Suppressor macrophage (primary cell): ENCODE data around the gene KRT10.
"Not testable (repeated sequence)": the region's sequence is repeated elsewhere in the genome, so short reads cannot be mapped to it uniquely, and the experiment has no call there.

Source experiments
- DNase-seq, 4 experiments: peaks; one replicate each; pipeline ENCODE4 v3.0.0-alpha.2; 2020 to 2022
- total RNA-seq, 17 experiments: gene quantifications; one replicate each; lab custom pipeline; 2026; ENCODE audit warnings: mixed read lengths in 6 of 17, inconsistent platforms in 3 of 17; lab: John Stamatoyannopoulos, UW

Gene KRT10
- total RNA-seq = 0.49 to 7.5 (median 4.3) reads per million in 17 experiments

DNA sequence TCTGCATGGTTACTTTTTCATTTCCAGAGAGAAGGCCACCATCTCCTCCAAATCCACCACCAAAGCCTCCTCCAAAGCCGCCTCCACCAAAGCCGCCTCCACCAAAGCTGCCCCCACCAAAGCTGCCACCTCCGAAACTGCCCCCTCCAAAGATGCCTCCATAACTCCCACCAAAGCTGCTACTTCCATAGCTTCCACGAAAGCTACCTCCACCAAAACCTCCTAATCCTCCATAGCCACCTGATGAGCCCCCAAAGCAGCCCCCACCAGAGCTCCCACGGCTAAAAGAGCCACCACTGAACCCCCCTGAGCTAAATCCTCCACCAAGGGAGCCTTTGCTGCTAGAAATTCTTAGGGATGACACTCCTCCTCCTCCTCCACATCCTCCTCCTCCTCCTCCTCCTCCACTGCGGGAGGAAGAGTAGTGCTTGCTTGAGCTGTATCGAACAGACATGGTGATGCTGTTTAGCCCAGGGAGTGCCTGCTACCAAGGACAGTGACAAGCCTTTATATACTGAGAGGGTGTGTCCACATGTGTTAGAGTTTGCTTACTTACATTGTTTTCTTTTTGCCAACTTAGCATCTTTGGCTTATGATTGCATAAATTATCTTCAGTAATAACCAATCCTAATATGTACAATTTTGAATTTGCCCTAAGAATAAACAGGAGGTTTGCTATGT, at the start of gene KRT10:
Gene KRT10 (minus strand): TSS at position 483 of the 681 bp plus-strand sequence. CDS start 29 bp downstream, at position 454.
- no peak for DNase-seq

DNA sequence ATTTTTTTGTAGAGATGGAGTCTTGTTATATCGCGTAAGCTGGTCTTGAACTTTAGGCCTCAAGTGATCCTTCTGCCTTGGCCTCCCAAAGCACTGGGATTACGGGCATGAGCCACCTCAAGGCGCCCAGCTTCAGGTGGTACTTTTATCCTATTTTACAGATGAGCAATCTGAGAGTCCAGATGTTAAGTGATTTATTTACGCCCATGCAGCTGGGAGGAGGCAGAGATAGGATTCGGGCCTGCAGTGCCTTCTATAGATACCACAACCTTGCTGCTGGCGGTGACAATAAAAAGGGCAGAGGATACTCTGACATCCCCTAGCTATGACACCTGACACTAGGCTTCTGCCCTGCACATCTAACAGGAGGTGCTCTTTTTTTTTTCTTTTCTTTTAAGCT, 48.9 kb upstream of the KRT10 start:
- no peak for DNase-seq

DNA sequence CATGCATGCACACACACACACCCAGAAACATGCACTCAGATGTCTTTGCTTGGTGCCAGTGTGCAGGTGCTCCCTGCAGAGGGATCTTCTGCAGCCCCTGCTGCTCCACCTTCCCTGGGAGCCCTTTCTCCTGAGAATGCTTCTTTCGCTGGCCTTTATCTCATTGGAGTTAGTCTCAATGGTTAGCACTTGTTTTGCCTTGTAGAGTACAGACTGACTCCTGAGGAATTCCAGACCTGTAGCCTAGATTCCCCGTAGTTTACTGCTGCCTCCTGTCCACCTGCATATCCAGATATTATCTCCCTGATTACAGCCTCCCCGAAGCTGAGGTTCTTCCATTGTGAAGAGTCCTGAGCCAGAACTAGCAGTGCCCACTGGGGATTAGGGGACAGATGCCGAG, 47.7 kb upstream of the KRT10 start:
- DNase-seq = no peak

DNA sequence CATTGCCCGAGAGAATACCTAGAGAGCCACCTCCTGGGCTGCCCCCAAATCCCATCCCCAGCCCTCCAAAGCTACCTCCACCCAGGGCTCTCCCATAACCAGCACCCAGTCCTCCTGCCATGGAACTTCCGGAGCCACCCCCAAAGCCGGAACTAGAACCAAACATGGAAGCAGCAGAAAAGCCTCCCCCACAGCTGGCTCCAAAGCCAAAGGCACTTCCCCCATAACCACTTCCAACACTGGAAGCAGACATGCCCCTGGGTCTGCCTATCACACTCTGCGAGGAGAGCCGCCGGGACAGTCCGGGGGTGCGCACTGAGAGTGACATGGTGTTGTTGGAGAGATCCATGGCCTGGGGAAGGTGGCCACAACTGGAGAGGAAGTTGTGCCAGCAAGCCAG, 44.4 kb upstream of the KRT10 start, which contains the start of gene KRT12:
Gene KRT12 (minus strand): TSS at position 386 of the 400 bp plus-strand sequence. CDS start 37 bp downstream, at position 349.
- no peak for DNase-seq

DNA sequence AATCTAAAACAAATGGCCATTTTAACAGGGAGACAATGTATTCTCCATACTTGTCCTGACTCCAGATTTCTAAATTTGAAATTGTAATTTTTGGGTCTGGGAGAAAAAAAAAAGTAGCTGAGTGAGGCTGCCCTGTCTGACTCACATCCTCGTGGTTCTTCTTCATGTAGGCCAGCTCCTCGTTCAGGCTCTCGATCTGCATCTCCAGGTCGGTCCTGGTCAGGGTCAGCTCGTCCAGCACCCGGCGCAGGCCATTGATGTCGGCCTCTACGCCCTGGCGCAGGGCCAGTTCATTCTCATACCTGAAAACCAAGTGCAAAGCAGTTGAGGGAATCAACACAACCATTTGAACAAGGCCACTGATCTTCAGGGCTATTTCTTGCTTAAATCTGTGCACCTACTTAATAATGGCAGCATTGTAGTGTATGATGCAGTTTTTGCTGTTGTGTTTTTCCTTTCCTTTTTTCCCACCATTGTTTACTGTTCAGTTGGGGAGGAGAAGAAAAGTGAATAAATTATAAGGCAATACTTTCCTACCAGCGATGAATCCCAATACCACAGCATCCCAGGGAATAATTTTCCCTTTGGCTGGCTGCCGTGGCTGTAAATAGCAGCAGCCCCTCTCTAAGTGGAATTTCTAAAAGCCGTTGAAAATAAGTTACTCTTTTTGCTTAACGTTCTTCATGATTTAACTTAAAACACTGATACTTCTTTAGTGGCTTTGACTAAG, 42.4 kb upstream of the KRT10 start:
- DNase-seq = no peak

DNA sequence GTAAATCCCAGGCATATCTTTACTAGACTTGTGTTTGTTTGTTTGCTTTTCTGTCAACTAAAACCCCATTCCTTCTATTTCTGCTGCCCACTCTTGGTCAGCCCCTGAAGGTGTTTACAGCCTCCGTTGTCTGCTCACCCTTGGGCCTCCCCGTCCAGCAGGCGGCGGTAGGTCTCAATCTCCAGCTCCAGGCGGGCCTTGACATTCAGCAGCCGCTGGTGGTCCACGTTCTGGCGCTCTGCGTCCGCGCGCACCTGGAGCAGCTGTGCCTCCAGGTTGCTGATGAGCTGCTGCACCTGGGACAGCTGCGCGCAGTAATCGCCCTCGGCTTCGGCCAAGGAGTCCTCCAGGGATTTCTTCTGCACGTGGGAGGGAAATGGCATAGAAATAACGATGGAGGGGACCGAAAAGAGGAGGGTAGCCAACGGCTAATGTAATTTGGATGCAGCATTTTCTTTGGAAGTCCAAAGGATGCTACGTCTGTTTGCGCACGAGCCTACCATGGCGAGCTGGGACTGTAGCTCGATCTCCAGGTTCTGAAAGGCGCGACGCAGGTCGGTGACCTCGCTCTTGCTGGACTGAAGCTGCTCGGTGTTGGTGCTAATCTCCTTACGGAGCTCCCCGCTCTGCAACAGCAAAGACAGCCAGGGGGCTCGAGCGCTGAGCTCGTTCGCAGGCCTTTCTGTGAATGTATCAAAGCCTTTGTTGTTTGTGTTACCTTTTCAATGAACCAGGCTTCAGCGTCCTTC, 40.7 kb upstream of the KRT10 start:
- peak in 2 of 4 experiments; percentile 4 to 19 for DNase-seq

DNA sequence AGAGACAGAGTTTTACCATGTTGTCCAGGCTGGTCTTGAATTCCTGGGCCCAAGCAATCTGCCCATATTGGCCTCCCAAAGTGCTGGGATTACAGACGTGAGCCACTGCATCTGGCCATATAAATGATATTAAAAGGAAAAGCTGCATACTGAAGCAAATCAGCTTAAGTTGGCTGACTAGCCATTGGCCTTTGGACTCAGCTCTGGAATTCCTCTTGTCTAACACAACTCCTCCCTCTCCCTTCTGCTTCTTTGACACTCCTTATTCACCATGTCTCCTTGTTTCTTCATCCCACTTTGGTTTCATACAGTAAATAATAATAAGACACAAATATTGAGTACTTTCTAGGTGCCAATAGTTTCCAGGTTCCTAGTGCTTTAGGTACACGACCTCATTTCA, 37.1 kb upstream of the KRT10 start:
- DNase-seq = no peak

DNA sequence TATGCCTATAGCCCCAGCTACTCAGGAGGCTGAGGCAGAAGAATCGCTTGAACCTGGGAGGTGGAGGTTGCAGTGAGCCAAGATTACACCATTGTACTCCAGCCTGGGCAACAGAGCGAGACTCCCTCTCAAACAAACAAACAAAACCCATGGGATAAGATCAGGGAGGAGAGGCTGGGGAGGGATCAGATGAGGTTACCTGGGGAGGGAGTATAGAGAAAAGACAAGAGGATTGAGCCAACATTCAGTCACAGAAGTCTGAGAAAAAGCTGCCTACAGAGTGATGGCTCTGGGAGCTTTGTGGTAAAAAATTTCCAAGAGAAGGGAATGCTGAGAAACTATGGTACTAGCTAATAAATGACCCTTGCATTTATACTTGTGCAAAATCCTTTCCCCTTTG, 36.3 kb upstream of the KRT10 start:
- not testable (repeated sequence) for DNase-seq

DNA sequence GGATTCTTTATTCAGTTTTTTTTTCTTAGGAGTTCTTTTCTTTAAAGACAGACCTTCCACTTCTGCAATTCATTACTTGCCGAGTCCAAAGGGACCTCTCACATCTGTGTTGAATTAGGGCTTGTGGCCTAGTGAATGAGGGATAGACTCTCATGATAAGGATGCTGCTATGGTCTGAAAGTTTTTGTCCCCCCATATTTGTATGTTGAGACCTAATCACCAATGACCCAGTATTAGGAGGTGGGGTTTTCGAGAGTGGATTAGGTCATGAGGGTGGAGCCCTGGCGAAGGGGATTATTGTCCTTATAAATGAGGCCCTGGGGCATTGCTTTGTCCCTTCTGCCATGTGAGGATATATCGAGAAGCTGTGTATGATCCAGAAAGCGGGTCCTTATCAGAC, 35.1 kb upstream of the KRT10 start:
- DNase-seq = no peak

DNA sequence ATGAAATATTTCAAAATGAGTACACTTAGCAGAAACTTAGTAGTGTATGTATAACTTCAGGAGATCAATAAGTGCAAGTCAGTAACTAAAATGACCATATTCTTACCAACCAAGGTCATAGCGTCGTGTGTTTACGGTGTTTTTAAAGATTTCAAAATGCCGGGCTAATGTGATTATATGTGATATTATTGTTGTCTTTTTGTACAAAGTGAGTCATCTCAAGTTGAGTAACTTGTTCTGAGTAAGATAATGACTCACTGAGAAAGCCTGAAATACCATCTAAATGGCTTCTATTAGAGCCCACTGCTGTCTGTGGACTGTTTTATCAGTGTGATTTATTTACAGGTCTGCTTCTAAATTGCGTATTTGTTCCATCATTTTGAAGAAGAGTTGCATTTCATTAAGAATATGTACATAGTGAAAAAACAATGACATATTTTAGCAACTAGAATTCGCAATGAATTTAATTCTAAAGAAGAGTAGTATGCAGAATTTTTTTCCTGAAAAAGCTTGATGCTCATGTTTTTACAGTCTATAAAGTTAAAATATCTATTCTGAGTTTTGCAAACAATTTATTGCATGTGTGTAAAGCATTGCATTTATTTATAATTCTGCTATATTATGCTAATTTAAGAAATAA, 31.9 kb upstream of the KRT10 start:
- peak; percentile 4 to 77 (median 42) for DNase-seq

DNA sequence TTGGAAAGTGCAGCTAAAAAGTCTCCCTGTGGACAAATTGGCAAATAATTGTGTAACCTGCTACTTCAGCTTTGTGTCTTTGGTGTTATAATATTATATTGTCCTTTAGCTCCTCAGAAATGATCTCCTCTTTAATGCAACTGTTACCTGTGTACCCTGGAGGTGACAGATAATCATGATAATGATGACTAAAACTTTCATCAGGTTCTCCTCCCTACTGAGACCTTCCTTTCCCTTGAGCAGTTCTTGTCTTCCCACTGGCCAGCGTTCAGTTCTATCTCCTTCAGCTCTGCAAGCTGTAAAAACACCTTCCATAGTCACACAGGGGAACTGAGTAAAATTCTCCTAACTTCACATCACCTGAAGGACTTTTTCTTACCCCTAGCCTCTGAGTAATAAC, 29.9 kb upstream of the KRT10 start:
- no peak for DNase-seq

DNA sequence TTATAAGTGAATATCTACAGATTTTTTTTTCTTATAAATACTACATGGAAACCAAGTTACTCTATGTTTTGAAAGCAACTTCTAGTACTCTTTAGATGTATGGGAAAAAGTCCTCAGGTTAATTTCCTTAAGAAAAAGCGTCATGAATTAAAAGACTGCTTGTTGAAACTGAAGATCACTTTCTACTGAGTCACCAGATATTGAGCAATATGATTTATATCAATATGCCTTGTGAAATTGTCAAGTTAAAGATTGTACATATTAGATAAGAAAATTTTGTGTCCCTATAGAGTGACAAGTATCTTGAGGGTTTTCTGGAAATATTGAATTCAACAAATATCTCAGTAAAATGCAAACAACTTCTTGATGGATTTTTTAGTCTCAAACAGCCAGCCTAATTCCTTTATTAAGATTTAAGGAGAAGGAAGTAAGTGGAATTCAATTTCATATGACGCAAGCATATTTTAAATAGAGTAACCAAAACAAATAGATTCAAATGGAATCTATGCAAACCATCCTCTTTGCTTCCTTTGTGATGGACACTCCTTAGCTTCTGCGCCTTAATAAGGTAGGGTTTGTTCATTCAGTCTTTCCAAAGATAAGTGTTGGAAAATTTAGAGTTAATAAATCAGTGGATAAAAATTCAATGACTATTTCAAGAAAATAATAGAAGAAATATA, 28.0 kb upstream of the KRT10 start:
- DNase-seq = no peak

DNA sequence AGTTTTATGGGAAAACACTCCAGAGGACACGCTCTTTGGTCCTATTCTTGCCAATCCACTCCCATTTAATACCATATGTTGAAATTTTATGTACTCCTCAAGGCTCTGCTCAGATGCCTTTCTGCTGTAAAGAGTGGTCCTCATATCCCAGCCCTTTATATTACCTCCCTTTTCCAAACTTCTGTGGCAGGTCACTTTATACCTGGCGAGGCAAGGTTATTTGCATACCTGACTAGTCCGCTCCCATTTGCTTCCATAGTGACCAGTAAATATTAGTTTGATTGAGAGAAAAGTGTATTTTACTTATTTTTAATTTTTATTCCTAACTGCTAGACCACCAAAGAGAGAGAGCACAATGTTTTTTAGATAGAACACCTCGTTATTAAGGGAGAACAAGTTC, 27.3 kb upstream of the KRT10 start:
- DNase-seq = no peak

DNA sequence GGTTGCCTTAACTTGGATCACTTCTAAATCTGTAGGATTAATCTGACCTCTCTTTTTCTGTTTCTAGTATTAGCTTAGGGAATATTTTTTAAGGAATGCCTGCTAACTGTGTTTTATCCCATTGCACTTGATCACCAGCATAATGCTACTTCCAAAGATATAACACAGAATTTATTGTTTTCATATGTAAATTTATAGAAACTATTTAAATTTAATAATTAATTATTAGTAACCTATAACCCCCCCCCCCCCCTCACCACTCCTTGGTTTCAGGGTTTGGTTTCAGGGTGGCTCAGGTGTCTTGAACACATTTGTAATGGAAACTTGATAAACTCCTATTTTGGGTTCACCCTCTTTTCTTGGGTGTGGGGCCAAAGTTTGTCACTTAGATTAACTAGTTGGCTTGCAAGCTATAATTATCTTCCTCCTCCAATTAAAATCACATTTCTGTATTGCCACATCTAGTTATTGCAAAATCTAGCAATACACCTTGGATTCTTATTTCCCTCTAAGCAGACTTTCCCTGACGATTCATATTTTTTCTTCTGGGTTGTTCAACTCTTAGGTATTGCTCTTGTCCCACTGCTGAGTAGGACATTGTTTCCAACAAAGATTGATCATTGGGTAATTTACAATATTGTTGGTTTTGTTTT, 26.3 kb upstream of the KRT10 start:
- DNase-seq = no peak

DNA sequence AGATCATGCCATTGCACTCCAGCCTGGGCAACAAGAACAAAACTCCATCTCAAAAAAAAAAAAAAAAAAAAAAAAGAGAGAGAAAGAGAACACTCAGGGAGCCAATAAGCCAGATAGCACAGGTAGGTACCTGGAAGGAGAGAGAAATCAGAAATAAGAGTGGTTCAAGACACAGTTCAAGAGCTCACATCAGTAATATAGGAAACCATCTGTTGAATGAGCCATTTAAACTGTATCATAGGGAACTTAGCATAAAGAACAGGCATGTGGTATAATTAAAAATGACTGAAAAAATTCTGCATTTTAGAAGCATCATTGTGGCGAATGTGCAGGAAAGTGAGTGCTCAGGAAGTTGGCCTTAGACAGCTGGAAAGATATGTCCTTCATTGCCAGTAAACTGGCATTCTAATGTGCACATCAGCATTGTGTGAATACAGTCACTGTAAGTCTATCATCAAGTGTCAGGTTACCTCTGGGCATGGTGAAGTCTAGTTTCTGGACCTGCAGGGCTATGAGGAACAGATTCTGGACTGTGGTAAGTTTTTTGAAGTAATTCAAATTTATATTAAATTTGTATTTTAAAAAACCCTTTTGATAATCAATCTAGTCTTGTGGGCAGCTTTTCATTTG, 24.2 kb upstream of the KRT10 start:
- DNase-seq = no peak

DNA sequence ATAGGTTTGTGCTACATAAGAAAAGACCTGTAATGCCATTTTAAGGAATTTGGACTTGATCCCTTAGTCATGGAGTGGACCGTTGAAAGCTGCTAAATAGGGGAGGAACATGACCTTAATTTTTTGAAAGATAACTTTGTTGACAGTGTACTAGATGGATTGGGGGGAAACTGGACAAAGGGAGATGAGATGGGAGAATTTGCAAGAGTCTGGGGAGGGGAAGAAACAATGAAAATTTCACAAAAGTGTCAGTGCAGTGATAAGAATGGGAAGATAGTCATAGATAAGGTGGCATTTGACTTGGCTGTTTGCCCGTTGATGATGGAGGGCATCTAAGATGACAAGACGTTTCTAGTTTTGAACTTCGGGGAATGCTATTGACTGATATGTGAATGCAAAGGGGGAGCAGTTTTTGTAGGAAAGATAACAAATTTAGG, 22.3 kb upstream of the KRT10 start:
- DNase-seq = no peak

DNA sequence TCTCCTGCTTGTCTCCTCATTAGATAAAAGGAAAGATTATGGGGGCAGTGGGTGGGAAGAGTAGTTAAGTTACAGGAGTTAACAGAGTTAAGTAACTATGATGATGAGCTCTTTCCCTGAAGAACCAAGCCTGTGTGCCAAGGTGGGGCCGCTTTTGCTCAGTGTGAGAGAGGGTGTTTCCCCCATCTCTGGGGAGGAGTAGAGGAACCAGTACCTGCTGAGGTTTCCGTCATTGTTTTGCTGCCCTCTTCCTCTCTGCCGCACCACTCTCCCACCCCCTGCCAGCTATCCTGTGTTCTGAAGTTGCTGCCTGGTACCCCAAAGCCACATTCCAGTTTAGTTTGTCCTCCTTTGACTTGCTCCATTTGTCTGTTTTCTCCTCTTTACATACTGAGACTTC, 20.8 kb upstream of the KRT10 start:
- DNase-seq = no peak

DNA sequence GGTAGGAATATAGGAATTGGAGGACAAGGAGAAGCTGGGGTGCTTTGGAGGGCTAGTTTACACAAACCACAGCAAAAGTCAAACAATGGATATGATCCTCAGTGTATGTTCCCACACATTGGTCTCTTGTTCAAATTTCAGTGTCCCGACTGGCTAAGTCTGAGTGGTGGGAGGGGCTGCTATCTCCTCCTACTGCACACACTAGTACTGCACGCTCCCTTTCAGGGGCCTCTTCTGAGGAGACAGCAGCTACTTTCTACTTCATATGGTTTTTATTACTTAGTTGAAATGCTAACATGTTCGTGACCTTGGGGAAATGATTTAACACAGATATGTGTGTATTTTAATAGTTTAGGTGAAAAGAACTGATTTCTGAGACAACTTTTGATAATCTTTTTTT, 18.8 kb upstream of the KRT10 start:
- no peak for DNase-seq

DNA sequence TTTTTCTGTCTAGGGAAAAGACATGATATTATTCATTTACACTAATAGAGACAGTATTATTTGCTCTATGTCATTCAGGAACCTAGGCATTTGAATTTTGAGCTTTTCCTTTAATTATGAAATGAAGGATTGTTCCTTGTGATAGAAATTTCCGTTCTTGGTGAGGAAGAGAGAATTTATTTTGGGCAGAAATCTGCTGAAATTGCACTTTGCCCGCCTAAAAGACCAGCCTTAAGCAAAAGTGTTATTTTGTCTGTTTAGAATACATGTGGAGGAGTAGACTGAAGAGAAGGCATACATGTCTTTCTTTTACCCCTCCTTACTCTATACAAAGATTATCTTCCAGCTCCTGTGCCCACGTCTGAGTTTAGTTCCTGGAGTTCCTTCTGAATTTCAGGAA, 16.8 kb upstream of the KRT10 start:
- DNase-seq = no peak

DNA sequence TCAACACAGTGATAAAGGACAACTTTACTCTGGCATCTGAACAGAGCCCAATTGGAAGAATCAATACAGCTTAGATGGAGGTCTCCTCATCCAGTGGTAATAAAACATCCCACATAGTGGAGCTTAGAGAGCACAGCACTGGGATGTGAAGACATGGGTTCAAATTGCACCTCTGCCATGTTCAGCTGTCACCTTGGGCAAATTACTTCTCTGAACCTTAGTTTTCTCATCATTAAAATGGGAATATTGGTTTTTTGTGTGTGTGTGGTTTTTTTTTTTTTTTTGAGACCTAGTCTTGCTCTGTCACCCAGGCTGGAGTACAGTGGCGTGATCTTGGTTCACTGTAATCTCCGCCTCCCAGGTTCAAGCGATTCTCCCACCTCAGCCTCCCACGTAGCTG, 13.6 kb upstream of the KRT10 start:
- DNase-seq = no peak

DNA sequence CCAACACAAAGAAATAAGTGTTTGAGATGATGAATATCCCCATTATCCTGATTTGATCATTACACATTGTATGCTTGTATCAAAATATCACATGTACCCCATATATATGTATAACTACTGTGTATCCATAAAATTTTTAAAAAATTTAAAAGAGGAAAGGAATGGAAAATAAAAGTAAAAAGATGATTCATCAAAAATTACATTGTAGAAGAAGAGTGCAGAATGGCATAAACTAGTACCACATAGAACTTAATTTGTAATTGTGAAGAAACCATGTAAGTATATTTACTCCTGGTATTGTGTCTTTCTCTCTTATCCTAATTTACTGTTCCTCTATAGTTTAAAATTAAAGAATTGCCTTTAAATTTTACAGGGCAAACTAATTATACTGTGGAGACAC, 11.5 kb upstream of the KRT10 start:
- DNase-seq = no peak
